Brain microvascular endothelial cell (primary cell): ENCODE data around the gene PDE11A.
"Not testable (repeated sequence)": the region's sequence is repeated elsewhere in the genome, so short reads cannot be mapped to it uniquely, and the experiment has no call there.

Experiments
- DNase-seq: peaks from one replicate; pipeline ENCODE4 v3.0.0-alpha.2; 2020
- H3K27ac ChIP-seq: fragments of 250-450 bp; sonication (Bioruptor Pico); 2 replicates; pipeline ENCODE4 v1.5.1; 2020; ENCODE audit warnings: mild to moderate bottlenecking, moderate library complexity
- H3K27me3 ChIP-seq: fragments of 250-450 bp; sonication (Bioruptor Pico); replicated peaks from 2 replicates; pipeline ENCODE4 v1.5.1; 2020; ENCODE audit warnings: mild to moderate bottlenecking
- H3K36me3 ChIP-seq: fragments of 250-450 bp; sonication (Bioruptor Pico); replicated peaks from 2 replicates; pipeline ENCODE4 v1.5.1; 2020; ENCODE audit warnings: mild to moderate bottlenecking
- H3K4me3 ChIP-seq: 2 replicates; pipeline ENCODE4 v1.5.1; 2011; ENCODE audit warnings: low read depth, mild to moderate bottlenecking, control low read depth, low read length, moderate library complexity
- CTCF ChIP-seq: IDR thresholded peaks from 2 replicates; pipeline ENCODE4 v1.5.1; 2011; ENCODE audit warnings: low read depth, mild to moderate bottlenecking, moderate library complexity, low read length, control low read depth, inconsistent platforms; ENCODE audit errors: missing control alignments
- in situ Hi-C: cut with HindIII; loops from 2 replicates; pipeline ENCODE4 v1.10.0; 2017; ENCODE audit warnings: low sequenced_read_pairs, low pct_ligation_motif_present

PDE11A gene

DNA sequence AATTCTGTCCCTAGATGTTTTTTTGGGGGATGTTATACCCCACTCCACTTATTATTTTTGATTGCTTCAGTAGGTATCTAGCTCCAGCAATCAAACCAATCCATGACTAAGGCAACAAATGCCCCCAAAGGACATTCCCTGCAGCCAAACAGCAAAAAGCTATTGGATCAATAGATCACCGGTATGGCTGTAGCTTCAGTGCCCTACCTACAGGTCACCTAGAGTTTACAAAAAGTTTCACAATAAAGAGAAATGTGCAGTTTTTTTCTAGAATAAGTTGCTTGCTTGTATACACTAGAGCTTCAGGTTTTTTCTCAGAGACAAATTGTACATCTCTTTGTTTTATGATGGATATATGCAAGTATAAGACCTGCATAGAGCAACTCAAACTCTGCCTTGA, 27.7 kb downstream of the PDE11A start:
- TF ChIP-seq CTCF = no peak
- H3K4me3 ChIP-seq = no peak overlapping the region
- in situ Hi-C loops = no loop called here
- no peak for DNase-seq
- H3K36me3 ChIP-seq = no peaks in the 10 kb centered on the region
- H3K27me3 ChIP-seq = no peaks in the 10 kb centered on the region
- no peak overlapping the region for H3K27ac ChIP-seq

GRCh38 chr2:178043266-178043665, 29.3 kb downstream of the PDE11A start:
- Histone ChIP-seq H3K27ac (no peak overlapping the region), H3K27me3 (no peaks in the 10 kb centered on the region), H3K4me3 (no peak overlapping the region), H3K36me3 (no peaks in the 10 kb centered on the region)
- in situ Hi-C loops = no loop called here
- no peak for TF ChIP-seq CTCF
- DNase-seq = no peak

- in situ Hi-C loops = not testable (repeated sequence)
Observed at GRCh38 chr2:178033583-178033982, 39.0 kb downstream of the PDE11A start.

DNA sequence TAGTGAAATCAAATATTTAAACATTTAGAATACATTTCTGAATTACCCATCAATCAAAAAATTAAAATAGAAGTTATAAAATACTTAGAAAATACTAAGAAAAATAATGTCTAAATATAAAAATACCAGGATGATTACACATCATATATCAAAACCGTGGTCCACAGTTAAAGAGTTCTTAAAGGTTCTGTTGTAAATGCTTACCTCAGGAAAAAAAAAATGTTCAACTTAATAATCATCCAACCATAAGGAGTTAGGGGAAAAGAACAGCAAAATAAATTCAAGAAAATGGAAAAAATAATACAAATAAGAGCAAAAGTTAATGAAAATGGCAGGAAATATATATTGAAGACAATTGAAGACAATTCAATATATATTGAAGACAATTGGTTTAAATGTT, 43.2 kb downstream of the PDE11A start:
- no peak for DNase-seq

More at GRCh38 chr2:178033583-178033982, 39.0 kb downstream of the PDE11A start:
- not testable (repeated sequence) for H3K27me3 ChIP-seq, DNase-seq, H3K36me3 ChIP-seq, H3K27ac ChIP-seq, H3K4me3 ChIP-seq

DNA sequence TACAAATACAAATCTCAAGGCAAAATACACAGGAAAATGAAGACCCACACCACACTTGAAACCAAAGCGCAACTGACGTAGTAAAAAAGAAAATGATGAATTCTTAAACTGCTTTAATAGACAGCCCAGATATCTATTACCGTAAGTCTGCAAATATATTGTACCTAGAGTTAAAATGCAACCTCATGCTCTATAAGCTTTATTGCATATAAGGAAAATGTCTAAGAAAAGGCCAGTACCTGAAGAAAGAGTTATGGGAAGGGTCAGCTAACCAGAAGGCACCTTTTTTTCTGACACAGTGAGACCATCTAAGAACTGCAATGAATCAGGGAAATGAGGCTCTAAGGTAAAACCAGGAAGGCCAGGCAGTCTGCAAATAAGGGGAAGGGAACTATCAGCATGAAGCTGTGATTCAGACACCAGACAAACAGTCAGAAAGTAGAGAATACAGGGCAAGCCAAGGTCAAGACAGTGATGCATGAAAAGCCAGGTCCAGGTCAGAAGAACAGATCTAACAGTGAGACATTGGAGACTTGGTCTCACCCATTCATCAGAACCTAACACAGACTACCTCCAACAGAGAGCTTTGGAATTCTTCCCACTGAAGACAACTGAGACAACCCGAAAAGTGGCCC, 46.9 kb downstream of the PDE11A start:
- TF ChIP-seq CTCF = no peak
- Histone ChIP-seq H3K36me3 (no peaks in the 10 kb centered on the region), H3K4me3 (no peak overlapping the region), H3K27me3 (no peaks in the 10 kb centered on the region), H3K27ac (no peak overlapping the region)
- in situ Hi-C loops = no loop called here
- DNase-seq = no peak

More for the DNA sequence above, 43.2 kb downstream of the PDE11A start:
- Histone ChIP-seq H3K27me3 (no peaks in the 10 kb centered on the region), H3K36me3 (no peaks in the 10 kb centered on the region), H3K4me3 (no peak overlapping the region), H3K27ac (no peak overlapping the region)
- TF ChIP-seq CTCF = no peak
- in situ Hi-C loops = no loop called here

GRCh38 chr2:178018141-178018540, 54.4 kb downstream of the PDE11A start:
- Histone ChIP-seq H3K4me3 (no peak overlapping the region), H3K36me3 (no peaks in the 10 kb centered on the region), H3K27ac (no peak overlapping the region), H3K27me3 (no peaks in the 10 kb centered on the region)
- in situ Hi-C loops = no loop called here
- TF ChIP-seq CTCF = no peak
- no peak for DNase-seq
